ENCODE data around the gene PATL1.

GRCh38 chr11:59610289-59610688 lies 58.5 kb downstream of the PATL1 start:
- TF ChIP-seq CTCF (conservative IDR thresholded peaks at IDR 0.05; ENCODE audit: low read depth in 2 of 2) (no peak), EZH2phosphoT487 (IDR thresholded peaks at IDR 0.05; ENCODE audit: unreplicated experiment) (no peak), EZH2 (IDR thresholded peaks at IDR 0.05; ENCODE audit: low read depth, unreplicated experiment) (no peak), REST (IDR thresholded peaks at IDR 0.05; ENCODE audit: unreplicated experiment) (no peak), POLR2AphosphoS5 (IDR thresholded peaks at IDR 0.05; ENCODE audit: low read depth) (no peak)
